ENCODE measurements around the gene CRYZ.
"Not testable (repeated sequence)": the region's sequence is repeated elsewhere in the genome, so short reads cannot be mapped to it uniquely, and the experiment has no call there.

CRYZ gene

GRCh38 chr1:74732960-74733603 lies at the start of gene CRYZ, which contains the start of gene TYW3:
Gene CRYZ (minus strand): TSS chr1:74733050. CDS start chr1:74724821, 8,229 bp downstream.
Gene TYW3 (plus strand): TSS chr1:74733152. CDS start chr1:74733245, 93 bp downstream.
- DNase-seq: peak; percentile 87

DNA sequence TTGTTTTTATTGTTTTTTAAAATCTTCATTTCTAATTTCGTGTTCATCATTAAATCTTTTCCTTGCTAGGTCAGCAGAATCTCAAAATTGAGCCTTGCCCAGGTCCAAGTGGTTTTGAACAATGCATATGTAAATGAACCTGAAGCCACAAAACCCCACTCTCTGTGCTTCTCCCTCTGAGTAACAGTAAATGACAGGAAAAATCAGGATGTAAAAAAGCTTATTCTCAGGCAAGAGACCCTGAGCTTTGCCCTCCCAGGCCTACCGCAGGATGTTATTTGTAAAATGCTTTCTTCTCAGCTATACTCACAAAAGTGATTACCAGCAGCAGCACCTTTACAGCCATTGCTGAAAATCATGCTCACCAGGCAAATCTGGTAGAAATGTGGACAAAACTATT lies 47.7 kb upstream of the CRYZ start:
- no peak for DNase-seq

DNA sequence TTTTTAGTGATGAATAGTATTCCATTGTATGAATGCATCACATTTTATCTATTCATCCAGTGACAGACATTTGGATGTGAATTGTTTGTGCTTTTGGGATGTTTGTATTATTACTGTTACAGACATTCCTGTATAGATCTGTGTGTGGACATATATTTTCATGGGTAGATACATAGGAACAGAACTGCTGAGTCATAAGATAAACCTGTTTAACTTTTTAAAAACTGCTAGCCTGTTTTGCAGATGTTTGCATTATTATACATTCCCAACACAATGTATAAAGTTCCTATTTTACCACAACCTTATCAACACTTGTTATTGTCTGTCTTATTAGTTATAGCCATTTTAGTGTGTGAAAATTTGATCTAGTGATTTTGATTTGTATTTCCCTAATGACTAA lies 46.9 kb upstream of the CRYZ start:
- DNase-seq: no peak

DNA sequence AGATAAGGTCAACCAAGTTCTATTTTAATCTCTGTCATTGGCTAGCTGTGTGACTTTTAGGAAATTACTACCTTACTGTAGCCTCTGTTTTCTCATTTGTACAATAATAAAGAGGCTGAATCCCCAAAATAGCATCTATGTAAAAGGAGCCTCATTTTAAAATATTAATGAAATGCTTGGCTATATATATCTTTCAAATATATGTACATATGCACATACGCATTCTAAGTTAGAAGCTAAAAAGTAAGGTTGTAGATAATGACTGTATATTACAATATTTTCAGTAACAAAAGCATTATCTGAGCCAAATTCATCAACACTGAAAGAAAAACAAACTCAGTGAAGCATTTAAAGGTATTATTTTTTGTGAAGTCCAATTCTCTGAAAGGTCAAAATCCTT lies 44.7 kb upstream of the CRYZ start:
- DNase-seq: no peak

DNA sequence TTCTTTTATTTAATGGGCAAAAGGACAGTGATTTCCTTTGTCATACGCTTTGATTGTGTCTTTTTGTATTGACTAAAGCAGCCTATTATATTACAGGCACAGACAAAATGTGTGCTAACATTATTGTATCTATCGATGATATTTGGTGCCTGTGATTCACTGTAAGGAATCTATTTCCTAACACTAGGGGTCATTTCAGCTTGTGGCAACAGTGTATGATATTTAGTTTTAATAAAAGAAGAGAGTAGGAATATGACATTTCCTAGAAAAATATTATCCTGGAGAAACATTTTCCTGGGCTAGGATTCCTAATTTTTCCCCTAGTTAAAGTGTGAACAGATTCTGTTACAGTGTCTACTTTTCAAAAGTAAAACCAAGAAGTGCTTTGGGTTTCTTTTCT lies 42.9 kb upstream of the CRYZ start:
- no peak for DNase-seq

- DNase-seq: no peak
Observed at GRCh38 chr1:74773582-74773981, 40.7 kb upstream of the CRYZ start.

- no peak for DNase-seq
Observed at GRCh38 chr1:74772945-74773344, 40.1 kb upstream of the CRYZ start.

- DNase-seq: peak; percentile 18
Observed at GRCh38 chr1:74771913-74772515, 39.2 kb upstream of the CRYZ start.

DNA sequence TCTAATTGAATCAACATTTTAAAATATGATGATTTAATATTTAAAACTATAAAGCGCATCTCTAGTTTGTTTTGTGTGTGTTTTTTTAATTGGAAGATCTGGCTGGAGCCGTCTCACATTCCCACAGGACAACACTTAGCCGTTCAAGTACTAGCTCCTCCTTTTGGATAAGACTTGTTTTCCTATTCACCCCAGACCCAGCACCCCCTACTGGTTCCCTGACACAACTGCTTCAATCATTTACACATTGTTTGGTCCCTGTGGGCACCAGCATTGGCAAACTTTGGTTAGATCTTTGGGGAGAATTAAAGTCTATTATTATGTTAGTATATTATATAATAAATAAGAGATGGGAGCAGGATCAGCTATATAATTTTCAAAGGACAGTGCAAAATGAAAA lies 34.6 kb upstream of the CRYZ start:
- DNase-seq: no peak

DNA sequence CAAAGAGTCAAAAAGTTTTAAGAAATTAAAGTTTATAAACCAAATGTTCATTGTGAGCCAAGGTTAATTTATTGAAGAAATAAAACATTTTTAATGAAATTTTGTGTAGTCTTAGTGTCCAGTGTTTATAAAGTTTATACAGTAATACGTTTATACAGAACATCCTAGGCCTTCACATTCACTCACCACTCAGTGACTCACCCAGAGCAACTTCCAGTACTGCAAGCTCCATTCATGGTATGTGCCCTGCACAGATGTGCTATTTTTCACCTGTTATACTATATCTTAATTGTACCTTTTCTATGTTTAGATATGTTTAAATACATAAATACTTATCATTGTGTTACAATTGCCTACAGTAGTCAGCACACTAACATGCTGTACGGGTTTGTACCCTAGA lies 33.7 kb upstream of the CRYZ start:
- no peak for DNase-seq

GRCh38 chr1:74763807-74764206 lies 31.0 kb upstream of the CRYZ start:
- DNase-seq: no peak

- not testable (repeated sequence) for DNase-seq
Observed at GRCh38 chr1:74756650-74757049, 23.8 kb upstream of the CRYZ start.

GRCh38 chr1:74755475-74755874 lies 22.6 kb upstream of the CRYZ start:
- DNase-seq: no peak

DNA sequence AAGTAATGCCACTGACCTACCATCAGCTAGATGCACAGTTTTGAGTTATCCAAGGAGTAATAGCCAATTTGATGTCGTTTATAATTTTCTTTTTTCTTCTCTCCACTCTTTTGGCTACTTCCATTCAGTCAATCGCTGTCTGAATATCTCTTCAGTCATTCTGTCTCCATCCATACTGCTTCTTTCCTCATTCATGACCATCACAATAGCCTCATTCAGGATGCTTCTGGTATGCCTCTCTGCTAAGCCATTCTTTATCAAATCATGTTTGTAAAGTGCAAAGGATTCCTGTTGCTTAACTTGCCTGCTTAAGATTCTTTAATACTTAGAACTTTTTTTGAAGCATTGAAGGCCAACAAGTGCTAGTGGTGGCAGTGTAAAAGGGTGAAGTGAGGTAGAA lies 20.3 kb upstream of the CRYZ start:
- DNase-seq: no peak

- DNase-seq: no peak
Observed at GRCh38 chr1:74748960-74749359, 16.1 kb upstream of the CRYZ start.

DNA sequence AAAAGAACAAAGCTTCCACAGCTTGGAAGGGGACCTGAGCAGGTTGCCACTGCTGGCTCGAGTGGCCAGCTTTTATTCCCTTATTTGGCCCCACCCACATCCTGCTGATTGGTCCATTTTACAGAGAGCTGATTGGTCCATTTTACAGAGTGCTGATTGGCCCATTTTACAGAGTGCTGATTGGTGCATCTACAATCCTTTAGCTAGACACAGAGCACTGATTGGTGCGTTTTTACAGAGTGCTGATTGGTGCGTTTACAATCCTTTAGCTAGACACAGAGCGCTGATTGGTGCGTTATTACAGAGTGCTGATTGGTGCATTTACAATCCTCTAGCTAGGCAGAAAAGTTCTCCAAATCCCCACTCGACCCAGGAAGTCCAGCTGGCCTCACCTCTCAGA lies 12.4 kb upstream of the CRYZ start:
- DNase-seq: not testable (repeated sequence)

- not testable (repeated sequence) for DNase-seq
Observed at GRCh38 chr1:74740307-74740980, 7.6 kb upstream of the CRYZ start.

DNA sequence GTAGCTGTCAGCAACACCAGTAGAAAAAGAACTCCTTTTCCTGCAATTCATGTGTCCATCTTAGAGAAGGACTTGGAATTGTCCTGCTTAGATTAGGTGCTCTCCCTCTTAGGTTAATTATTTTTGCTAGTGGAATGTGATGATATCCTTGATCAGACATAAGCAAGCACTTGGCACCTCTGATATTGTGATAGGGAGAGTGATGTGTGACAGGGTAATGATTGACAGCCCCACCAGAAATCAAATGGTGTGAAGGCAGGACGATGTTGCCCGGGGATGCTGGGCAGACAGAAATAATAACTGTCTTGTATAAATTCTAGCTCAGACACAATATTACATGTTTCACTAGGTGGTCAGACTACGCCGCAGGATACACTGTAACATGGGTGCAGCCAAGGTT lies 4.5 kb upstream of the CRYZ start:
- no peak for DNase-seq

DNA sequence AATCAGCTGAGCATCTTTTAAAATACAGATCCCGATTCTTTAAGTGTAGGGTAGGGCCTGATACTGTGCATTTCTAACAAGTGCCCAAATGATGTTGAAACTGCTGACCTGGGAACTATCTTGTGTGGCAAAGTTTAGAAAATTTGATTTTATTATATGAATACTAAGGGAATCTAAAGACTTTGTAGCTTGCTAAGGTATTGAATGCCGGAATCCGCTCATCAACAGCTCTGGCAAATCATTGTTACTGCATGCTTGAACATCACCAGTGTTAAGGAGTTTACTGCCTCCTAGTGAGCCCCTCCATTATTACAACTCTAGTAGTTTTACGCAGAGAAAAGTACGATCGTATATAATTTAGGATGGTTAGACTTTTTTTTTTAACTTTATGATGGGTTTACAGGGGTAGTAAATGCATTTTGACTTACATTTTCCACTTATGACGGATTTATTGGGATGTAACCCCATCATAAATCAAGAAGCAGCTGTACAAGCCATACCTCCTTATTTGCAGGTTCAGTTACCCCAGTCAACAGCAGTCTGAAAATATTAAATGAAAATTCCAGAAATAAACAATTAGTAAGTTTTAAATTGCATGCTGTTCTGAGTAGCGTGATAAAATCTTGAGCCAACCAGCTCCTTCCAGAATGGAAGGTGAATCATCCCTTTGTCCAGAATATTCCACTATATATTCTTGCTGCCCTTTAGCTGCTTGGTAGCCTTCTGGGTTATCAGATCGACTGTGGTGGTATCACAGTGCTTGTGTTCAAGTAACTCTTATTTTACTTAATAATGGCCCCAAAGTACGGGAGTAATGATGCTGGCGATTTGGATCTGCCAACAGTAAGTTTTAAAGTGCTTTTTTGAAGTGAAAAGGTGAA lies 994 bp upstream of the CRYZ start:
- peak; percentile 43 for DNase-seq

DNA sequence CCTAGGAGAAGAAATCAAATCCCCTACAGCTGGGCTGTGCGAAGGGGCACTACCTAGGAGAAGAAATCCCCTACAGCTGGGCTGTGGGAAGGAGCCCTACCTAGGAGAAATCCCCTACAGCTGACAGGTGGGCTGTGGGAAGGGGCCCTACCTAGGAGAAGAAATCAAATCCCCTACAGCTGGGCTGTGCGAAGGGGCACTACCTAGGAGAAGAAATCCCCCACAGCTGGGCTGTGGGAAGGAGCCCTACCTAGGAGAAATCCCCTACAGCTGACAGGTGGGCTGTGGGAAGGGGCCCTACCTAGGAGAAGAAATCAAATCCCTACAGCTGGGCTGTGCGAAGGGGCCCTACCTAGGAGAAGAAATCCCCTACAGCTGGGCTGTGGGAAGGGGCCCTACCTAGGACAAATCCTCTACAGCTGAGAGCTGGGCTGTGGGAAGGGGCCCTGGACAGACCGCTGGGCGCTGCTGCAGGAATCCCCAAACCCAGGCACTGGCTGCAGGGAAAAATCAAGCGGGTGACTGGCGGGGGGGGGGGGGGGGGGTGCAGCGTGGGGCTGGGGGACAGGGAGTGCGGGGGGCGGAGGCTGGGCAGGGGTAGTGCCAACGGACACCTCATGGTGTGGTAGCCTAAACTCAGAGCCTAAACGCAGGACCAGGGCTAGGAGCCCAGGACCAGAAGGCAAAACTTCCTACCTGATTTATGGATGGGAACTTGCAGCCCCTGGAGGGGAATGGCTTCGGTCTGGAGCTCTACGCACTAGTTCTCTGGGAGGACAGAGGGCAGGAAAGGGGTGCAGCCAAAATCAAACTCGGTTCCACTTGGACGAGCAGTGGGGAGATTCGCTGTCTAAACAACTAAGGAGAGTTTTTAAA lies 541 bp downstream of the CRYZ start:
- DNase-seq: not testable (repeated sequence)

DNA sequence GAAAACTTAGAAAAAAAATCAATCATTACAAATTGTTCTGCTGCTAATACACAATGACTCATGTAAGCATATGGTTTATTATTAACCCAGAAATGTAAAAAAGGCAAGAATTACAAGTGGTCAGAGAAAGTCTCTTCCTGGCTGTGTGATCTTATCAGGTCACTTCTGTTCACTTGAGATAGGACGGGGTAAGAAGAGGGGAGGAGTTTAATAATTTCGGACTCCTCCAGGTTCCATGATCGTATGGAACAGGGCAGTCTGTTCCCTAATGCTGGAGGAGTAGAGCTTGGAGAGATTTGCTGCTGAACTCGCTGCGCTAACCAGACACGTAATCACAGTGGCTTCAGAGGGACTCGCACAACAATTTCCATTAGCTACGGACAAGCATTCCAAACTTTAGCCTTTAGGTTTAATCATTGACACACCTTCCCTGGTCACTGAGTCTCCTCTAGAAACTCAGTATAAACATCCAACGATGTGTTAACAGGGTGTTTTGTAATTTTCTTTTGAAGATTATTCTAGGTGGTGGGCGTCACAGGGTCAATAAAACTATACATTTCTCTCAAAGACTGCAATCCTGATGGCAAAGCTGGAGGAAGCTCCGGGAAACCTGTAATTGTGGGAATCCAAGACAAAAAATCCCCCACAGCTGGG lies 1.3 kb downstream of the CRYZ start:
- no peak for DNase-seq

Measured in DMS153 (cell line).